Liver (tissue), 9 donors: ENCODE results near the gene GBE1. TPM values are rescaled to one million over a fixed set of nuclear protein-coding genes. Genes with fewer than 3 reads are reported as not detected.

Experiments used
- DNase-seq: peaks from one replicate; pipeline ENCODE4 v3.0.0-alpha.2; 2017; ENCODE audit warnings: low spot score
- H3K27ac ChIP-seq, 2 donors: one replicate each; pipeline ENCODE4 v1.7.0; 2013; ENCODE audit warnings: inconsistent platforms in 2 of 2, low read length in 2 of 2, control low read depth in 1 of 2, low read depth in 1 of 2, mild to moderate bottlenecking in 1 of 2
- H3K27me3 ChIP-seq, 4 donors: one replicate each; pipeline versions ENCODE4 v1.6.1 to v1.7.0; 2013; ENCODE audit warnings: low read length in 3 of 4, inconsistent platforms in 1 of 4, mild to moderate bottlenecking in 1 of 4, moderate library complexity in 1 of 4; ENCODE audit not compliant: control insufficient read depth in 4 of 4, insufficient read depth in 4 of 4
- H3K36me3 ChIP-seq, 4 donors: one replicate each; pipeline versions ENCODE4 v1.6.1 to v1.7.0; 2013; ENCODE audit warnings: low read length in 3 of 4, mild to moderate bottlenecking in 3 of 4, low read depth in 1 of 4, moderate library complexity in 1 of 4; ENCODE audit not compliant: control insufficient read depth in 4 of 4, insufficient read depth in 3 of 4
- H3K4me1 ChIP-seq, 4 donors: one replicate each; pipeline versions ENCODE4 v1.6.1 to v1.7.0; 2013; ENCODE audit warnings: low read length in 3 of 4, mild to moderate bottlenecking in 3 of 4, moderate library complexity in 1 of 4; ENCODE audit not compliant: control insufficient read depth in 4 of 4, insufficient read depth in 4 of 4
- H3K4me3 ChIP-seq, 3 donors: one replicate each; pipeline versions ENCODE4 v1.6.1 to v1.7.0; 2013; ENCODE audit warnings: low read length in 3 of 3, control low read depth in 1 of 3, low read depth in 1 of 3, mild to moderate bottlenecking in 1 of 3
- H3K9ac ChIP-seq, 2 donors: one replicate each; pipeline ENCODE4 v1.7.0; 2013; ENCODE audit warnings: low read length in 2 of 2, mild to moderate bottlenecking in 2 of 2, moderate library complexity in 2 of 2, control low read depth in 1 of 2, low read depth in 1 of 2
- H3K9me3 ChIP-seq, 4 donors: one replicate each; pipeline versions ENCODE4 v1.6.1 to v1.7.0; 2013; ENCODE audit warnings: low read length in 3 of 4; ENCODE audit not compliant: control insufficient read depth in 4 of 4
- ATF3 ChIP-seq: IDR thresholded peaks from 2 replicates; pipeline ENCODE4 v1.6.1; 2016; ENCODE audit warnings: antibody characterized with exemption
- CTCF ChIP-seq: fragments of 150-350 bp; IDR thresholded peaks from 2 replicates; pipeline ENCODE4 v1.5.1; 2017; ENCODE audit warnings: improper control_type of control experiment, low read depth, low read length; ENCODE audit not compliant: missing input control
- EGR1 ChIP-seq, 2 donors: IDR thresholded peaks; 2 replicates each; pipeline ENCODE4 v1.6.1; 2016 to 2018; ENCODE audit warnings: antibody characterized with exemption in 2 of 2, low read depth in 2 of 2
- FOXA1 ChIP-seq: IDR thresholded peaks from 2 replicates; pipeline ENCODE4 v1.6.1; 2016; ENCODE audit warnings: antibody characterized with exemption
- FOXA2 ChIP-seq: IDR thresholded peaks from 2 replicates; pipeline ENCODE4 v1.6.1; 2016; ENCODE audit warnings: antibody characterized with exemption
- GABPA ChIP-seq, 2 donors: IDR thresholded peaks in 1 of 2; conservative IDR thresholded peaks in 1 of 2; 2 replicates each; pipeline ENCODE4 v1.6.1; 2016; ENCODE audit warnings: antibody characterized with exemption in 2 of 2, mild to moderate bottlenecking in 1 of 2, moderate library complexity in 1 of 2
- HNF4A ChIP-seq, 2 donors: conservative IDR thresholded peaks; 2 replicates each; pipeline ENCODE4 v1.6.1; 2016; ENCODE audit warnings: antibody characterized with exemption in 2 of 2, mild to moderate bottlenecking in 2 of 2
- HNF4G ChIP-seq: IDR thresholded peaks from 2 replicates; pipeline ENCODE4 v1.6.1; 2016; ENCODE audit warnings: antibody characterized with exemption
- JUND ChIP-seq, 2 donors: IDR thresholded peaks; 2 replicates each; pipeline ENCODE4 v1.6.1; 2016; ENCODE audit warnings: antibody characterized with exemption in 2 of 2
- MAX ChIP-seq: IDR thresholded peaks from 2 replicates; pipeline ENCODE4 v1.6.1; 2016; ENCODE audit warnings: antibody characterized with exemption
- NR2F2 ChIP-seq: IDR thresholded peaks from 2 replicates; pipeline ENCODE4 v1.6.1; 2016; ENCODE audit warnings: antibody characterized with exemption
- RAD21 ChIP-seq, 2 donors: IDR thresholded peaks; 2 replicates each; pipeline ENCODE4 v1.6.1; 2016; ENCODE audit warnings: antibody characterized with exemption in 2 of 2, mild to moderate bottlenecking in 2 of 2
- REST ChIP-seq: IDR thresholded peaks from 2 replicates; pipeline ENCODE4 v1.6.1; 2016; ENCODE audit warnings: antibody characterized with exemption, mild to moderate bottlenecking
- RXRA ChIP-seq, 2 donors: IDR thresholded peaks; 2 replicates each; pipeline ENCODE4 v1.6.1; 2017 to 2018; ENCODE audit warnings: antibody characterized with exemption in 2 of 2, mild to moderate bottlenecking in 1 of 2
- SP1 ChIP-seq: IDR thresholded peaks from 2 replicates; pipeline ENCODE4 v1.6.1; 2018; ENCODE audit warnings: antibody characterized with exemption, mild to moderate bottlenecking
- TAF1 ChIP-seq: conservative IDR thresholded peaks from 2 replicates; pipeline ENCODE4 v1.6.1; 2016; ENCODE audit warnings: antibody characterized with exemption, mild to moderate bottlenecking
- YY1 ChIP-seq: IDR thresholded peaks from 2 replicates; pipeline ENCODE4 v1.6.1; 2016; ENCODE audit warnings: antibody characterized with exemption, mild to moderate bottlenecking
- ZBTB33 ChIP-seq: IDR thresholded peaks from 2 replicates; pipeline ENCODE4 v1.6.1; 2016; ENCODE audit warnings: antibody characterized with exemption
- WGBS: extraction: QIAGEN DNeasy Blood & Tissue Kit; methylation state at CpG from one replicate; pipeline ENCODE4 v1.1.7; 2013; 5-methylcytosine and 5-hydroxymethylcytosine counted together
- polyA plus RNA-seq, 2 donors: library from polyadenylated mRNA; stranded (reverse) in 1 of 2; unstranded in 1 of 2; fragments of 200-250 nt in 1 of 2; fragments of >200 nt in 1 of 2; fragmentation: Nextera tagmentation in 1 of 2; extraction: Ambion mirVana in 1 of 2; gene quantifications; one replicate each; pipeline versions ENCODE4 v1.2.1 to v1.2.3, GENCODE V29; 2013 to 2015
- total RNA-seq, 2 donors: library from RNA; depleted of rRNA; stranded (reverse); fragments of >200 nt; gene quantifications; one replicate each; pipeline ENCODE4 v1.2.3, GENCODE V29; 2014
- donor health status: healthy.
- donor health status: healthy.
- donor health status: healthy.
- donor health status: healthy.
- donor health status: healthy.

The GBE1 gene
- total and polyA plus RNA-seq, 4 donors = 22.5 to 95.6 (median 25.8) TPM

GRCh38 chr3:81612768-81613167, 148.7 kb downstream of the GBE1 start:
- no peak for DNase-seq
- no peak for TF ChIP-seq GABPA (IDR thresholded peaks at IDR 0.05 in 1 of 2, conservative IDR thresholded peaks at IDR 0.05 in 1 of 2)
- TF ChIP-seq YY1 = no peak
- no peak for TF ChIP-seq RAD21 (IDR thresholded peaks at IDR 0.05)
- TF ChIP-seq EGR1 (IDR thresholded peaks at IDR 0.05; ENCODE audit: low read depth in 2 of 2) = no peak
- TF ChIP-seq NR2F2 = no peak
- no peak for TF ChIP-seq TAF1
- TF ChIP-seq RXRA (IDR thresholded peaks at IDR 0.05) = no peak
- TF ChIP-seq HNF4A (conservative IDR thresholded peaks at IDR 0.05) = no peak
- no peak for TF ChIP-seq SP1
- no peak for TF ChIP-seq ZBTB33
- TF ChIP-seq MAX = no peak
- no peak for TF ChIP-seq JUND (IDR thresholded peaks at IDR 0.05)
- TF ChIP-seq ATF3 = no peak

GRCh38 chr3:81602781-81603180, 158.7 kb downstream of the GBE1 start:
- H3K36me3 ChIP-seq = peaks cover 0 to 2% (median 0%) of the 10 kb centered on the region in 4 donors
- no peaks in the 10 kb centered on the region for H3K9me3 ChIP-seq
- TF ChIP-seq RAD21 (IDR thresholded peaks at IDR 0.05) (no peak), FOXA1 (no peak), GABPA (IDR thresholded peaks at IDR 0.05 in 1 of 2, conservative IDR thresholded peaks at IDR 0.05 in 1 of 2) (no peak), HNF4A (conservative IDR thresholded peaks at IDR 0.05) (no peak), EGR1 (IDR thresholded peaks at IDR 0.05; ENCODE audit: low read depth in 2 of 2) (no peak), YY1 (no peak), MAX (no peak), HNF4G (no peak), RXRA (IDR thresholded peaks at IDR 0.05) (no peak), CTCF (no peak), ZBTB33 (no peak), SP1 (no peak), JUND (IDR thresholded peaks at IDR 0.05) (no peak), REST (no peak), NR2F2 (no peak), TAF1 (no peak), FOXA2 (no peak)
- WGBS = 93% methylated on average over 2 of the region's 2 CpGs
- no peaks in the 10 kb centered on the region for H3K27me3 ChIP-seq
- no peak for DNase-seq
- H3K27ac ChIP-seq = no peak overlapping the region
- no peak overlapping the region for H3K4me3 ChIP-seq
- H3K9ac ChIP-seq = no peak overlapping the region
- peaks cover 0 to 3% (median 2%) of the 10 kb centered on the region in 4 donors for H3K4me1 ChIP-seq

More at GRCh38 chr3:81612768-81613167, 148.7 kb downstream of the GBE1 start:
- H3K27me3 ChIP-seq = no peaks in the 10 kb centered on the region
- H3K4me3 ChIP-seq = no peak overlapping the region
- H3K27ac ChIP-seq = no peak overlapping the region
- H3K9me3 ChIP-seq = peaks cover 0 to 2% (median 0%) of the 10 kb centered on the region in 4 donors
- peaks cover 0 to 6% (median 3%) of the 10 kb centered on the region in 4 donors for H3K36me3 ChIP-seq
- WGBS = 99% methylated on average over 3 of the region's 3 CpGs
- no peaks in the 10 kb centered on the region for H3K4me1 ChIP-seq
- H3K9ac ChIP-seq = no peak overlapping the region
